GM19395 (cell line): ENCODE data around the gene KRTAP12-3.
"Not testable (repeated sequence)": the region's sequence is repeated elsewhere in the genome, so short reads cannot be mapped to it uniquely, and the experiment has no call there.

ENCODE experiments used
- ATAC-seq: cut with Tn5 transposase; IDR thresholded peaks from one replicate; pipeline ENCODE4 v1.9.1; 2021; ENCODE audit warnings: mild to moderate bottlenecking, moderate library complexity; ENCODE audit not compliant: unreplicated experiment

KRTAP12-3 gene

GRCh38 chr21:44627181-44627822, 30.4 kb upstream of the KRTAP12-3 start:
- not testable (repeated sequence) for ATAC-seq

DNA sequence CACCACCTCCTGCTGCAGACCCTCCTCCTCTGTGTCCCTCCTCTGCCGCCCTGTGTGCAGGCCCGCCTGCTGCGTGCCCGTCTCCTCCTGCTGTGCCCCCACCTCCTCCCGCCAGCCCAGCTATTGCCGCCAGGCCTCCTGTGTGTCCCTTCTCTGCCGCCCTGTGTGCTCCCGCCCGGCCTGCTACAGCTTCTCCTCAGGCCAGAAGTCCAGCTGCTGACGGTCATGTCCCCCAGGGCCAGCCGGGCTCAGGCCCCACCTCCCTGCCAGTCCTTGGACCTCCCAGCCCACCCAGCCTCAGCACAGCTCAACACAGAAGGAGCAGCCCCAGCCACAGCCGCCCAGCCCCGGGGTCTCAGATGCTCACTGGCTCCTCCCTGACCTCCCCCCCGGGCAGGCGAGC, 29.9 kb upstream of the KRTAP12-3 start:
- not testable (repeated sequence) for ATAC-seq

- no peak for ATAC-seq
Observed at GRCh38 chr21:44628707-44629391, 28.9 kb upstream of the KRTAP12-3 start.

DNA sequence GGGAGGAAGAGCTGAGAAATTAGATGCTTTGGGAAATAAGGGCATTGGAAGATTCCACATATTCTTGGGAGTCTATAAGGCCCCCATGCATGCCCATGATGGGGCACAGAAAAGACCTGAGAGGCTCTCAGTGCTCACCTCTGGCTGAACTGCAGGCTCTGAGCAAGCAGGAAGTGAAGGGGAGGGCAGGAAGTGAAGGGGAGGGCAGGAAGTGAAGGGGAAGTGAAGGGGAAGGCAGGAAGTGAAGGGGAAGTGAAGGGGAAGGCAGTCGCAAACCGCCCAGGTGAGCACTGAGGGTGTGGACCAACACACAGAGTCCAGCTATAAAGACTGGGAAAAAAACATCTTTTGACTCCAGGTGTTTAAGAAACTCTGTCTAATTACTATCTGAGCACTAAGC, 27.3 kb upstream of the KRTAP12-3 start:
- ATAC-seq: no peak

DNA sequence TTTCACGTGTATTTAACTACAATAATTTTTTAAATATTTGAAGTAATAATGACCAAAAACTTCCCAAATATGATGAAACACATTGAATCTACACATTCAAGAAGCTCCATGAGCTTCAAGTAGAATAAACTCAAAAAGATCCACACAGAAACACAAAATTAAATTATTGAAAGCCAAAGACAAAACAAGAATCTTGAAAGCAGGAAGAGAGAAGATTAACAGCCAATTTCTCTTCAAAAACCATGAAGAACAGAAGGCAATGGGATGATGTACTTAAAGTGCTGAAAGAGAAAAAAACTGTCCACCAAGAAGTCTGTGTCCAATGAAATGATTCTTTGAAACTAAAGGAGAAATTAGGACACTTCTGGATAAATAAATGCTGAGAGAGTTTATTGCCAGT, 25.7 kb upstream of the KRTAP12-3 start:
- ATAC-seq: no peak

GRCh38 chr21:44636209-44637017, 21.3 kb upstream of the KRTAP12-3 start:
- no peak for ATAC-seq

GRCh38 chr21:44637018-44637850, 20.5 kb upstream of the KRTAP12-3 start, which contains the start of gene KRTAP10-10:
Gene KRTAP10-10 (plus strand): TSS chr21:44637356. CDS start chr21:44637418, 62 bp downstream.
- no peak for ATAC-seq

- not testable (repeated sequence) for ATAC-seq
Observed at GRCh38 chr21:44637851-44638348, 19.8 kb upstream of the KRTAP12-3 start.

DNA sequence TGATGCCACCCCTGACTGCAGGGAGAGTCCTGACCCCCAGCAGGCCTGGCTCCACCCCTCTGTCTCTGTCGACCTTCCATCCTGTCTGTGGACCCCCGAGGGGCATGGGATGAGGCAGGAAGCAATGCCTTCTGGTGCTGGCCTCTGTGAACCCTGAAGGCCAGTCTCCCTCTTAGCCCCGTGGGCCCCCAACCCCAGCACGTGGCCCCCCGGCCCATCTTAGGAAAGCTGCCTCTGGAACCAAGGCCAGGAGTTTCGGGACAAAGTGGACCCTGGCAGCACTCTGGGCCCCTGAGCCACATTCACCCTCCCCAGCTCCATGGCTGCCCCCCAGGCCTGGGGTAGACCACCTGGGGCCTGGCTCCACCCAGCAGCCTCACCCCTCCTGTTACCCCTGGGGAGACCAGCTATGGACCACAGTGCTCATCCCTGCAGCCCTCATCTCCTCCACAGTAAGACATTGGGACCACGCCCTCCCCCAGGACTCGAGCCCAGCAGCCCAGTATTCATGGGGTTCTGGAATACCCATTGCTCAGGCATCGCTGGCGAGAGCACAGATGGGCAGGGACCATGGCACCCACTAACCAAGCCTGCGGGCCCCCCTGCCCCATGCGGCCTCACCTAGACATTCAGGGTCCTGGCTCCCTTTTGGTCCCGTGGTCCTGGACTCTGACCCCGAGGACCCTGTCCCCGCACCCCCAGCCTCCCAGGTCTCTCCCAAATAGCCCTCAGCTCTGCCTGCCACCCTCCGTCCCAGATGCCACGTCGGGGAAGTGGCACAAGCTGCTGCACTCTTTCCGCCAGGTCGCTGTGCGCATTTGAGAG, 19.0 kb upstream of the KRTAP12-3 start:
- ATAC-seq: not testable (repeated sequence)

GRCh38 chr21:44639331-44639655, 18.4 kb upstream of the KRTAP12-3 start:
- no peak for ATAC-seq

- ATAC-seq: no peak
Observed at GRCh38 chr21:44640761-44641160, 17.0 kb upstream of the KRTAP12-3 start.

DNA sequence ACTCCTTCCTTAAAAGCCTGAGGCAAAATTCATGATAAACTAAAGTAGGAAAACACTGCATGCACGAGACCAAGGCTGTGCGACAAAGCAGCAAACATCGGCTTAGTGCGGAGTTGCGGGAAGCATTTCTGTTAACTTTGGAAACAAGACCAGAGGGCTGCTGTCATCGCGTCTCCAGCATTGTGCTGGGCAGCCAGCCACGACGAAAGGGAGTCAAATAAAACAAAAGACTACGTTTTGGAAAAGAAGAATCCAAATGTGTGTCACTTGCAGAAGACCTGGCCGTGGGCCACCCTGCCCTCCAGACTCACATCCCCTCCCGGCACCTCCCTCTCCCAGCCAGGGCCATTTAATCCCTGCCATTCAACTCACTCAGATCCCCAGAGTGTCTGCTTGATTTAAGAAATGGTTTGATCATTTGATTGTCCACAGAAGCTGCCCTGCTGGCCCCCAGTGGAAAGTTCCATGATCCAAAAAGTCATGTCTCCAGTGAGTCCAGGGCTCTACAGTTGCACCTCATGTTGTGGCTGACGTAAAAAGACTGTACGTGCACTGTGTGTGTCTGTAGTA, 13.9 kb upstream of the KRTAP12-3 start:
- no peak for ATAC-seq

GRCh38 chr21:44644878-44645277, 12.9 kb upstream of the KRTAP12-3 start:
- no peak for ATAC-seq

GRCh38 chr21:44646366-44647221, 11.1 kb upstream of the KRTAP12-3 start, which contains the start of gene KRTAP10-11:
Gene KRTAP10-11 (plus strand): TSS chr21:44646414. CDS start chr21:44646459, 45 bp downstream.
- not testable (repeated sequence) for ATAC-seq

- no peak for ATAC-seq
Observed at GRCh38 chr21:44647222-44647552, 10.5 kb upstream of the KRTAP12-3 start.

- no peak for ATAC-seq
Observed at GRCh38 chr21:44648557-44649311, 9.0 kb upstream of the KRTAP12-3 start.

DNA sequence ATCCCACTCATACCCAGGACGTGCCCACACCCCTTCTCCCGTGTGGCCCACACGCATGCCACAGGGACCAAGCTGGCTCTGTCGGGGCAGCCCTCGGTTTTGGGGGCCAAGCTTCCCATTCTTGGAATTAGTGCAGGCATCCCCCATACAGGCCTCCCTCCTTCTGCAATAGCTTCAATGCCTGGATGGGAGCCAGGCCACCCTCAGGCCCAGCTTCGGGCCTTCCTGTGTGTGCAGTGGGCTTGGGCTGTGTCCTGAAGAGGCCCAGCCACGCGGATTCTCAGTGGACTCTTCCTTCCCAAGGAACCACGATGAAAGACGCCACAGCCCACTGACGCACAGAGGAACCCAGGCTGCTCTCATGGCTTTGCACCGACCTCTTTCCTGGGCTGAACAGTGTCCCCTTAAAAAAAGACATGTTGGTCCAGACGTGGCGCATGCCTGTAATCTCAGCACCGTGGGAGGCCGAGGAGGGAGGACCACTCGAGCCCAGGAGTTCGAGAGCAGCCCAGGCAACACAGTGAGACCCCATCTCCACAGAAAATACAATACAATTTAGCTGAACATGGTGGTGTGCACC, 8.1 kb upstream of the KRTAP12-3 start:
- no peak for ATAC-seq
